MM.1S (cell line): Measurements from ENCODE around the gene REC114.
A peak's percentile ranks its signal among the peaks of the same experiment; 100 is the strongest.

Experiments used
- CTCF ChIP-seq: fragments of 300-600 bp; sonication (generic); IDR thresholded peaks from 2 replicates; pipeline ENCODE4 v1.5.1; 2016; ENCODE audit warnings: antibody characterized with exemption, low read length, mixed read lengths
- EZH2 ChIP-seq: fragments of 300-600 bp; sonication (generic); optimal IDR thresholded peaks from 2 replicates; pipeline ENCODE3; 2017; ENCODE audit warnings: low read depth, mild to moderate bottlenecking, antibody characterized with exemption, low read length, mixed read lengths
- EZH2phosphoT487 ChIP-seq: fragments of 300-600 bp; sonication (generic); IDR thresholded peaks from 2 replicates; pipeline ENCODE4 v1.6.1; 2018; ENCODE audit warnings: antibody characterized with exemption, low read length

- TF ChIP-seq EZH2phosphoT487 (no peak), CTCF (0 out of 2 replicates have a peak, but pooled peaks have one; percentile 12), EZH2 (no peak)
Measured at GRCh38 chr15:73464602-73465001, 21.6 kb downstream of the REC114 start.
